Measurements from ENCODE around the gene AACS. TPM values are rescaled to one million over a fixed set of nuclear protein-coding genes. Genes with fewer than 3 reads are reported as not detected.
"Not testable (repeated sequence)": the region's sequence is repeated elsewhere in the genome, so short reads cannot be mapped to it uniquely, and the experiment has no call there.

Gene AACS
- total RNA-seq, result 10 to 100 TPM; 16.0 to 17.0 TPM

GRCh38 chr12:125065021-125065918 lies at the start of gene AACS:
AACS (plus strand) TSS chr12:125065435; CDS start chr12:125065585, 150 bp downstream.
- peaks cover 17% of the 10 kb centered on the region for H3K4me1 Mint-ChIP-seq
- peak; percentile 69 for DNase-seq
- peak within 1 kb of the TSS; percentile 36 for H3K27ac Mint-ChIP-seq
- H3K9me3 Mint-ChIP-seq, result peaks cover 3% of the 10 kb centered on the region
- peak within 1 kb of the TSS; percentile 88 for H3K4me3 Mint-ChIP-seq
- H3K27me3 Mint-ChIP-seq, result peaks cover 5% of the 10 kb centered on the region
- H3K36me3 Mint-ChIP-seq, result no peaks in the 10 kb centered on the region

- DNase-seq, result no peak
- no peaks in the 10 kb centered on the region for H3K27me3 Mint-ChIP-seq
- H3K4me1 Mint-ChIP-seq, result no peaks in the 10 kb centered on the region
- no peak overlapping the region for H3K4me3 Mint-ChIP-seq
- H3K36me3 Mint-ChIP-seq, result peaks cover 17% of the 10 kb centered on the region
- no peak overlapping the region for H3K27ac Mint-ChIP-seq
- no peaks in the 10 kb centered on the region for H3K9me3 Mint-ChIP-seq
Measured at GRCh38 chr12:125015680-125016310, 49.4 kb upstream of the AACS start.

GRCh38 chr12:125017801-125018200 lies 47.4 kb upstream of the AACS start:
- no peak for DNase-seq
- no peaks in the 10 kb centered on the region for H3K27me3 Mint-ChIP-seq
- no peaks in the 10 kb centered on the region for H3K4me1 Mint-ChIP-seq
- H3K4me3 Mint-ChIP-seq, result no peak overlapping the region
- H3K36me3 Mint-ChIP-seq, result peaks cover 28% of the 10 kb centered on the region
- no peak overlapping the region for H3K27ac Mint-ChIP-seq
- no peaks in the 10 kb centered on the region for H3K9me3 Mint-ChIP-seq

GRCh38 chr12:125018356-125018755 lies 46.9 kb upstream of the AACS start:
- Mint-ChIP-seq H3K4me3 (no peak overlapping the region), H3K27me3 (no peaks in the 10 kb centered on the region), H3K4me1 (no peaks in the 10 kb centered on the region), H3K9me3 (no peaks in the 10 kb centered on the region), H3K36me3 (peaks cover 33% of the 10 kb centered on the region), H3K27ac (no peak overlapping the region)
- no peak for DNase-seq

- H3K27ac Mint-ChIP-seq, result no peak overlapping the region
- no peak for DNase-seq
- H3K4me1 Mint-ChIP-seq, result no peaks in the 10 kb centered on the region
- H3K9me3 Mint-ChIP-seq, result no peaks in the 10 kb centered on the region
- no peaks in the 10 kb centered on the region for H3K27me3 Mint-ChIP-seq
- H3K4me3 Mint-ChIP-seq, result no peak overlapping the region
- H3K36me3 Mint-ChIP-seq, result peaks cover 29% of the 10 kb centered on the region
Measured at GRCh38 chr12:125021096-125021495, 44.1 kb upstream of the AACS start.

- Mint-ChIP-seq H3K27me3 (no peaks in the 10 kb centered on the region), H3K9me3 (no peaks in the 10 kb centered on the region), H3K4me3 (no peak overlapping the region), H3K36me3 (peaks cover 27% of the 10 kb centered on the region), H3K27ac (no peak overlapping the region), H3K4me1 (no peaks in the 10 kb centered on the region)
- DNase-seq, result no peak
Measured at GRCh38 chr12:125021771-125022170, 43.5 kb upstream of the AACS start.

- Mint-ChIP-seq H3K4me1 (no peaks in the 10 kb centered on the region), H3K27me3 (no peaks in the 10 kb centered on the region), H3K4me3 (no peak overlapping the region), H3K9me3 (no peaks in the 10 kb centered on the region), H3K27ac (no peak overlapping the region), H3K36me3 (peaks cover 28% of the 10 kb centered on the region)
- no peak for DNase-seq
Measured at GRCh38 chr12:125023065-125023464, 42.2 kb upstream of the AACS start.

- Mint-ChIP-seq H3K36me3 (peaks cover 30% of the 10 kb centered on the region), H3K4me1 (no peaks in the 10 kb centered on the region), H3K27ac (no peak overlapping the region), H3K4me3 (no peak overlapping the region), H3K9me3 (no peaks in the 10 kb centered on the region), H3K27me3 (no peaks in the 10 kb centered on the region)
- no peak for DNase-seq
Measured at GRCh38 chr12:125024949-125025563, 40.2 kb upstream of the AACS start.

GRCh38 chr12:125025606-125026235 lies 39.5 kb upstream of the AACS start:
- no peak overlapping the region for H3K4me3 Mint-ChIP-seq
- H3K4me1 Mint-ChIP-seq, result no peaks in the 10 kb centered on the region
- peaks cover 30% of the 10 kb centered on the region for H3K36me3 Mint-ChIP-seq
- no peak for DNase-seq
- no peak overlapping the region for H3K27ac Mint-ChIP-seq
- H3K9me3 Mint-ChIP-seq, result no peaks in the 10 kb centered on the region
- H3K27me3 Mint-ChIP-seq, result no peaks in the 10 kb centered on the region

- no peak overlapping the region for H3K27ac Mint-ChIP-seq
- H3K4me3 Mint-ChIP-seq, result no peak overlapping the region
- DNase-seq, result no peak
- no peaks in the 10 kb centered on the region for H3K4me1 Mint-ChIP-seq
- peaks cover 12% of the 10 kb centered on the region for H3K36me3 Mint-ChIP-seq
- no peaks in the 10 kb centered on the region for H3K9me3 Mint-ChIP-seq
- no peaks in the 10 kb centered on the region for H3K27me3 Mint-ChIP-seq
Measured at GRCh38 chr12:125028106-125028505, 37.1 kb upstream of the AACS start.

- H3K4me1 Mint-ChIP-seq, result no peaks in the 10 kb centered on the region
- no peaks in the 10 kb centered on the region for H3K27me3 Mint-ChIP-seq
- no peak overlapping the region for H3K27ac Mint-ChIP-seq
- no peak for DNase-seq
- no peak overlapping the region for H3K4me3 Mint-ChIP-seq
- H3K9me3 Mint-ChIP-seq, result peaks cover under 1% of the 10 kb centered on the region
- H3K36me3 Mint-ChIP-seq, result peaks cover 5% of the 10 kb centered on the region
Measured at GRCh38 chr12:125029761-125030358, 35.4 kb upstream of the AACS start.

- not testable (repeated sequence) for H3K4me1 Mint-ChIP-seq, H3K27me3 Mint-ChIP-seq, DNase-seq, H3K36me3 Mint-ChIP-seq, H3K4me3 Mint-ChIP-seq, H3K9me3 Mint-ChIP-seq, H3K27ac Mint-ChIP-seq
Measured at GRCh38 chr12:125031471-125031870, 33.8 kb upstream of the AACS start.

GRCh38 chr12:125032466-125033152 lies 32.6 kb upstream of the AACS start:
- Mint-ChIP-seq H3K9me3 (peaks cover 5% of the 10 kb centered on the region), H3K4me1 (no peaks in the 10 kb centered on the region), H3K36me3 (peaks cover 5% of the 10 kb centered on the region), H3K4me3 (no peak overlapping the region), H3K27ac (no peak overlapping the region), H3K27me3 (no peaks in the 10 kb centered on the region)
- DNase-seq, result no peak

GRCh38 chr12:125033288-125033687 lies 31.9 kb upstream of the AACS start:
- Mint-ChIP-seq H3K36me3 (peaks cover 2% of the 10 kb centered on the region), H3K4me3 (no peak overlapping the region), H3K27me3 (no peaks in the 10 kb centered on the region), H3K4me1 (no peaks in the 10 kb centered on the region), H3K9me3 (peaks cover 5% of the 10 kb centered on the region), H3K27ac (no peak overlapping the region)
- DNase-seq, result no peak

Data from activated naive CD8-positive, alpha-beta T cell treated with anti-CD3 and anti-CD28 coated beads for 36 hours (primary cell).